Urinary bladder (tissue), 4 donors: ENCODE data around the gene HIKESHI. TPM values are rescaled to one million over a fixed set of nuclear protein-coding genes. Genes with fewer than 3 reads are reported as not detected.
"Not testable (repeated sequence)": the region's sequence is repeated elsewhere in the genome, so short reads cannot be mapped to it uniquely, and the experiment has no call there.

Experiments
- DNase-seq: peaks from one replicate; pipeline ENCODE4 v3.0.0-alpha.2; 2015; ENCODE audit errors: extremely low spot score
- H3K27ac ChIP-seq: one replicate; pipeline ENCODE4 v1.5.1; 2013; ENCODE audit warnings: low read depth, mild to moderate bottlenecking, moderate library complexity
- H3K36me3 ChIP-seq: one replicate; pipeline ENCODE4 v1.6.1; 2013; ENCODE audit warnings: mild to moderate bottlenecking, moderate library complexity; ENCODE audit not compliant: insufficient read depth
- H3K4me1 ChIP-seq: one replicate; pipeline ENCODE4 v1.6.1; 2013; ENCODE audit warnings: mild to moderate bottlenecking, moderate library complexity; ENCODE audit not compliant: insufficient read depth
- H3K4me3 ChIP-seq: one replicate; pipeline ENCODE4 v1.5.1; 2013; ENCODE audit warnings: low read depth, low read length
- WGBS: extraction: QIAGEN DNeasy Blood & Tissue Kit; methylation state at CpG from one replicate; pipeline ENCODE4 v1.1.7; 2013; 5-methylcytosine and 5-hydroxymethylcytosine counted together
- polyA plus RNA-seq: library from polyadenylated mRNA; stranded (reverse); fragments of 200-250 nt; gene quantifications from one replicate; pipeline ENCODE4 v1.2.3, GENCODE V29; 2013
- total RNA-seq: library from RNA; depleted of rRNA; stranded (reverse); fragments of >200 nt; gene quantifications from one replicate; pipeline ENCODE4 v1.2.3, GENCODE V29; 2014
- donor health status: healthy with polysubstance abuse.
- donor health status: healthy.

The HIKESHI gene
- total and polyA plus RNA-seq, 2 donors = 54.7 to 60.8 TPM

GRCh38 chr11:86335131-86335767, 33.2 kb downstream of the HIKESHI start:
- WGBS = 98% methylated on average over 6 of the region's 6 CpGs
- Histone ChIP-seq H3K4me3 (no peak overlapping the region), H3K36me3 (peaks cover 3% of the 10 kb centered on the region), H3K4me1 (no peaks in the 10 kb centered on the region), H3K27ac (no peak overlapping the region)
- DNase-seq = no peak

- 94% methylated on average over 2 of the region's 2 CpGs for WGBS
- no peak for DNase-seq
- Histone ChIP-seq H3K36me3 (no peaks in the 10 kb centered on the region), H3K27ac (no peak overlapping the region), H3K4me3 (no peak overlapping the region), H3K4me1 (no peaks in the 10 kb centered on the region)
Observed at GRCh38 chr11:86337227-86337626, 35.2 kb downstream of the HIKESHI start.

DNA sequence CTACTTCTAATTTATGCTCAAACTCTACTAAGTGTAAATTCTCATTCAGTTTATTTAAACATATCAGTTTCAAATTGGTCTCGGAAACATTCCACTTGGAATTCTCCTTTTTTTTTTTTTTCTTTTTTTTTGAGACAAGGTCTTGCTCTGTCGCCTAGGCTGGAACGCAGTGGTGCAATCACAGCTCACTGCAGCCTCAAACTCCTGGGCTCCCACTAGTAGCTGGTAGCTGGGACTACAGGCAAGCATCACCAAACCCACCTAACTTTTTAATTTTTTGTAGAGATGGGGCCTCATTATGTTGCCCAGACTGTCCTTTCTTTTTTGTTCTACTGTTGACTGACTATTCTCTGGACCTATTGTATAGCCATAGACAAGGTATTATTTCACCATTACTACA, 39.3 kb downstream of the HIKESHI start:
- no peak for DNase-seq
- Histone ChIP-seq H3K4me1 (no peaks in the 10 kb centered on the region), H3K36me3 (no peaks in the 10 kb centered on the region), H3K4me3 (no peak overlapping the region), H3K27ac (no peak overlapping the region)
- 91% methylated on average over 3 of the region's 3 CpGs for WGBS

DNA sequence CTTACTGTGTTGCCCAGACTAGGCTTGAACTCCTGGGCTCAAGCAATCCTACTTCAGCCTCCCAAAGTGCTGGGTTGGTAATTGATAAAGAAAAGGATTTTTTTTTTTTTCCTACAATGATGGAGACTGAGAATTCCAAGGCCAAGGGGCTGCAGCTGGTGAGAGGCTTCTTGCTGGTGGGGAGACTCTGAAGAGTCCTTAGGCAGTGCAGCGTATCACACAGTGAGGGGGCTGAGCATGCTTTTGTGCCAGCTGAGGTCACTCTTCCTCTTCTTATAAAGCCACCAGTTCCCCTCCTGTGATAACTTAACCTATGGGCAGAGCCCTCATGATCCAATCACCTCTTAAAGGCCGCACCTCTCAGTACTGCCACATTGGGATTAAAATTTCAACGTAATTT, 44.5 kb downstream of the HIKESHI start:
- H3K27ac ChIP-seq = no peak overlapping the region
- WGBS = 91% methylated on average over 3 of the region's 3 CpGs
- H3K4me3 ChIP-seq = no peak overlapping the region
- DNase-seq = no peak
- H3K4me1 ChIP-seq = no peaks in the 10 kb centered on the region
- H3K36me3 ChIP-seq = no peaks in the 10 kb centered on the region

DNA sequence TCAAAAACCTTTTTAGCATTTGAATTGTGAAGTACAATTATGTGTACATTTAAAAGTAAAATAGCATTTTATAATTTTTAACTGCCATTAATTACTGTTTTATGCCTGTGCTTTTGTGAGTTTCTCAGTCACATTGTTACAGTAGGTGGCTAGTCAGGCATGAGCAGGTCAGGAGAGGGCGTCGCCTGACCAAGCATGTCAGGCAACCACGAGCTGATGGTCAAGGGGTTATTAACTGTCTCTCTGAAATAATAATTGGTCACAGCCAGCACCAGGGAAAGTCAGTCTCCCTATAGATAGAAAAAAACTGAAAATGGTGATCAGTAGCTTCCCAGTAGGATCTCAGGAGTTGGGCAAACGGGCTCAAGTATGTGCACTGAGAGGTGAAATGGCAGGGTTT, 53.2 kb downstream of the HIKESHI start:
- Histone ChIP-seq H3K36me3 (no peaks in the 10 kb centered on the region), H3K4me3 (no peak overlapping the region), H3K27ac (no peak overlapping the region), H3K4me1 (no peaks in the 10 kb centered on the region)
- no peak for DNase-seq
- WGBS = 77% methylated on average over 4 of the region's 4 CpGs

DNA sequence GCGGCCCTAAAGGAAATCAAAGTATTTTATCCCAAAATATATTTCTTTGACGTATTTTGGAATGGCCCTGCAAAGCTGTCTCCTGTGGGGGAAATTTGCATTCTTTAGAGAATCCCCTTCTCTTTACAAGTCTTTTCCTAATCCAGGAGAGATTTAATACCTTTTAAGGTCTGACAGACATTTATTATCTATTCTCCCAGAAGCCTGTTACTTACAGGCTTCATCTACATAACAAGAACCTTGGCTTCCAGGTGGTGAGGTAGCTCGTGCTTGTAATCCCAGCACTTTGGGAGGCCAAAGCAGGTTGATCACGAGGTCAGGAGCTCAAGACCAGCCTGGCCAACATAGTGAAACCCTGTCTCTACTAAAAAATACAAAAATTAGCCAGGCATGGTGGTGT, 55.4 kb downstream of the HIKESHI start:
- not testable (repeated sequence) for DNase-seq, H3K36me3 ChIP-seq, H3K27ac ChIP-seq, H3K4me3 ChIP-seq, H3K4me1 ChIP-seq
- 82% methylated on average over 4 of the region's 4 CpGs for WGBS

DNA sequence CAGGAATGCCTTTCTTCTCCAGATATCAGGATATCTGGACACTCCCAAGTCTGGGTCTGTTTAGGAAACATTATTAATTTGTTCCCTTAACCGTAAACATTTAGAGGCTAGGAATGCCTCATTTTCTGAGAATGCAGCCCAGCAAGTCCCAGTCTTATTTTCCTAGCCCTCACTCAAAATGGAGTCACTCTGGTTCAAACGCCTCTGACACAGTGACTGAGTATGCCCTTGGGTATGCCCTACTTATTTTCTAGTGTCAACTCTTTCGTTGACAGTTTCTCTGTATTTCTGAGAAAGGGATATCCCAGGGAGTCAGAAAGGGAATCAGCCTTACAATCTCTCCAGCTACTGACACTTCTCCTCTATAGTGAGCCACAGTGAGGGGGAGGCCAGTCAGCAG, 56.7 kb downstream of the HIKESHI start:
- 89% methylated on average over 3 of the region's 3 CpGs for WGBS
- no peak overlapping the region for H3K27ac ChIP-seq
- no peaks in the 10 kb centered on the region for H3K36me3 ChIP-seq
- H3K4me1 ChIP-seq = no peaks in the 10 kb centered on the region
- DNase-seq = no peak
- H3K4me3 ChIP-seq = no peak overlapping the region

- 58% methylated on average over 2 of the region's 2 CpGs for WGBS
- Histone ChIP-seq H3K36me3 (no peaks in the 10 kb centered on the region), H3K4me3 (no peak overlapping the region), H3K4me1 (no peaks in the 10 kb centered on the region), H3K27ac (no peak overlapping the region)
- DNase-seq = no peak
Observed at GRCh38 chr11:86360775-86361395, 58.8 kb downstream of the HIKESHI start.

- DNase-seq = no peak
- Histone ChIP-seq H3K4me3 (no peak overlapping the region), H3K27ac (no peak overlapping the region), H3K36me3 (no peaks in the 10 kb centered on the region), H3K4me1 (no peaks in the 10 kb centered on the region)
- WGBS = 96% methylated on average over 1 of the region's 1 CpG
Observed at GRCh38 chr11:86363424-86363823, 61.4 kb downstream of the HIKESHI start.

GRCh38 chr11:86365546-86365945, 63.5 kb downstream of the HIKESHI start:
- DNase-seq = no peak

DNA sequence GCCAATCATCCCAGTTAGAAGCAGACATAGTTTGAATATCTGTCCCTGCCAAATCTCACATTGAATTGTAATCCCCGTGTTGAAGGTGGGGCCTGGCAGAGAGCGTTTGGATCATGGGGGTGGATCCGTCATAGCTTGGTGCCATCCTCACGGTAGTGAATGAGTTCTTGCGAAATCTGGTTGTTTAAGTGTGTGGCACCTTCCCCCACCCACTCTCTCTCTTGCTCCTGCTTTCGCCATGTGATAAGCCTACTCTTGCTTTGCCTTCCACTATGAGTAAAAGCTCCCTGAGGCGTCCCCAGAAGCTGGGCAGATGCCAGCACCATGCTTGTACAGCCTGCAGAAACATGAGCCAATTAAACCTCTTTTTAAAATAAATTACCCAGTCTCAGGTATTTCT, 67.6 kb downstream of the HIKESHI start:
- Histone ChIP-seq H3K36me3 (no peaks in the 10 kb centered on the region), H3K27ac (no peak overlapping the region), H3K4me1 (no peaks in the 10 kb centered on the region), H3K4me3 (no peak overlapping the region)
- 93% methylated on average over 7 of the region's 7 CpGs for WGBS
- DNase-seq = no peak

More at GRCh38 chr11:86365546-86365945, 63.5 kb downstream of the HIKESHI start:
- Histone ChIP-seq H3K27ac (no peak overlapping the region), H3K4me1 (no peaks in the 10 kb centered on the region), H3K36me3 (no peaks in the 10 kb centered on the region), H3K4me3 (no peak overlapping the region)
- WGBS = 75% methylated on average over 2 of the region's 2 CpGs

GRCh38 chr11:86370171-86370570, 68.1 kb downstream of the HIKESHI start:
- Histone ChIP-seq H3K36me3 (no peaks in the 10 kb centered on the region), H3K27ac (no peak overlapping the region), H3K4me3 (no peak overlapping the region), H3K4me1 (no peaks in the 10 kb centered on the region)
- no peak for DNase-seq
- WGBS = 85% methylated on average over 4 of the region's 4 CpGs

GRCh38 chr11:86370922-86371594, 69.0 kb downstream of the HIKESHI start:
- 72% methylated on average over 6 of the region's 6 CpGs for WGBS
- Histone ChIP-seq H3K36me3 (no peaks in the 10 kb centered on the region), H3K4me3 (no peak overlapping the region), H3K4me1 (no peaks in the 10 kb centered on the region), H3K27ac (no peak overlapping the region)
- no peak for DNase-seq

DNA sequence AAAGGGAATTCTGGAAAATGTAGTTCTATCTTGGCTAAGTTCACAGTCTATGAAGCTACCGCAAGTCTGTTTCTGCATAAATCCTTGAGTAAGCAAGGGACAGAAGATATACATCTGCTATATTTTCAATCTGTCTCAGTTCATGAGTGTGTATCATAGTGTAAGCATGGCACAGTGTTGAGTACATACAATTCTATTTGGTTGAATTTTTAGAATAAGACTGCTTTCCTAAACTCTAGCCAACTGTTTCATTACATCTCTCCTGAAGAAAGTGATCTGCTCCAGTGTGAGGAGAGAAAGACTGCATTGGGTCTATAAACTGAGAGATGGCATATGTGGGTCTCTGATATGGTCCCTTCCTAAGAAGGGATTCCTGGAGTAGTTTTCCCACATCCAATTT, 70.0 kb downstream of the HIKESHI start:
- DNase-seq = no peak
- no peak overlapping the region for H3K4me3 ChIP-seq
- 95% methylated on average over 1 of the region's 1 CpG for WGBS
- no peaks in the 10 kb centered on the region for H3K4me1 ChIP-seq
- no peak overlapping the region for H3K27ac ChIP-seq
- no peaks in the 10 kb centered on the region for H3K36me3 ChIP-seq
